ENCODE results near the gene PCLO.
"Not testable (repeated sequence)": the region's sequence is repeated elsewhere in the genome, so short reads cannot be mapped to it uniquely, and the experiment has no call there.

PCLO gene

GRCh38 chr7:82722946-82723345 is 439.7 kb downstream of the PCLO start:
- no peak for DNase-seq

- DNase-seq = peak; percentile 5
Observed at GRCh38 chr7:82715344-82715743, 447.3 kb downstream of the PCLO start.

GRCh38 chr7:82714883-82715282 is 447.8 kb downstream of the PCLO start:
- no peak for DNase-seq

- no peak for DNase-seq
Observed at GRCh38 chr7:82713506-82713905, 449.2 kb downstream of the PCLO start.

GRCh38 chr7:82706344-82706743 is 456.3 kb downstream of the PCLO start:
- not testable (repeated sequence) for DNase-seq

- no peak for DNase-seq
Observed at GRCh38 chr7:82705517-82706260, 457.0 kb downstream of the PCLO start.

GRCh38 chr7:82704121-82704520 is 458.6 kb downstream of the PCLO start:
- DNase-seq = no peak

Data from suppressor macrophage treated with lipopolysaccharide for 4 hours (primary cell).